GM18519 (cell line): ENCODE measurements around the gene SEMA4D.

Experiments used
- ATAC-seq: cut with Tn5 transposase; IDR thresholded peaks from one replicate; pipeline ENCODE4 v1.9.1; 2021; ENCODE audit warnings: mild to moderate bottlenecking, moderate library complexity; ENCODE audit not compliant: unreplicated experiment, low FRiP score

The SEMA4D gene

DNA sequence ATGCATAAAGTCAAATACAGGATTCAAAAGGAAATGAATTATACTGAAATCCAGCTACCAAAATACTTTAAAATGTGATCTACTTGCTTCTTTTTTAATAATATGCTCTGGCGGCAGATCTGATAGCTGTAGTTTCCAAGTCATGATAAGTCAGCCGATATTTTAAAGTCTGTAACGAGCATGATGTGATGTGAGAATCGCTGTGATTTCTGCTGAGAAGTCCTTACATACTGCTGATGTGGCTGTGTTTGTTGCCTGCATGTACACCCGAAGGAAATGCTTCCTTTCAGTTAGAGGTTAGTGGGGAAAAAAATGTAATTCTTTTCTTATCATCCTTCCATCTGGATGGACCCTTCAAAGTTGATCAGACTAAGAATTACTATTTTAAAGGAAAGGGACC is 4.8 kb upstream of the SEMA4D start:
- ATAC-seq, result no peak

DNA sequence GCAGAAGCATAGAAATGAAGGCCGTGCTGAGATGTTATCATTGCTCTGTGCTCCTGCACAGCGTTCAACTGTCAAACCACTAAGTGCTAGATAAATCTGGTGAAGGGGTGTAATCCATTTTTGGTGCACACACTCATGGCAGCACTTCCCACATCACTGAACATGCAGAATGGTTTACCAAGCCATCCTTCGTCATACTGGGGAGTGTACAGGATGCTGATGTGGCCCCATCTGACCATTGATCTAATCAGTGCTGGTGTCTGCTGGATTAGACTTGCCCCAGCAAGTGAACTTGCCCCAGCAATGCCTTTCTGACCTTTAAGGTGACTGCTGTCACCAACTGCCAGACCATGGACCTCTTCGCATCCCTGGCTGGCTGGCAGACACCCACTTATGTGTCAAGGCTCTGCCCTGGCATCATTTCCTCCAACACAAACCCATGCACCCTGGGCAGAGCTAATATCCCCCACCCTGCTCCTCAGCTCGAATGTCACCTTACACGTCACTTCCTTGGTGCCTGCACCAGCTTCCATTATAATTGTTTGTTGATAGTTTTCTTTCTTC is 4.2 kb upstream of the SEMA4D start:
- ATAC-seq, result no peak

DNA sequence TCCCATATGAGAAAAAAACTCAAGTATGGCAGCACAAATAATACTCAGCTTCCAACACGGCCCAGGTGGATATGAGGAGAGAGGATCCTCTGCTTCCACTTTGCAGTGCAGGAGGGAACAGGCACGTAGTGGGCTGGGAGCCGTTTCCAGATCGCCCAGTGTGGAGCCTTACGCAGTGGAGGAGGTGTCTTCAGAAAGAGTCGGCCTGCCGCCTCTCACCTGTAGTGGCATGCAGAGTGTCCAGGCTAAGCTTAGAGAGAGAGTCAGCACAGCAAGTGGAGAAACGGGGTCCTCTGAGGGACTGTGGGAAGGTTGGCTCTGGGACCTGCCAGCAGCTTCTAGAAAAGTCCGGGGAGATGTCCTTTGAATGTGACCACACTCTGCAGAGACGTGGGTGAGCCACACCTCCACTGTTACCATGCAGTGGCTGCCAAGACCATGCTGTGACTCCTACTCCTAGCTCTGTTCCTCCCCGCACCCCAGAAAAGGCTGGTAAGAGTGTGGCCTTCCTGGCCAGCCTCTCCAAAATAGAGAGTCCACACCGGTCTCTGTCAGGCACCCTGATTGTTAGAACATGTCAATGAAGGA is 3.5 kb upstream of the SEMA4D start:
- ATAC-seq, result no peak

DNA sequence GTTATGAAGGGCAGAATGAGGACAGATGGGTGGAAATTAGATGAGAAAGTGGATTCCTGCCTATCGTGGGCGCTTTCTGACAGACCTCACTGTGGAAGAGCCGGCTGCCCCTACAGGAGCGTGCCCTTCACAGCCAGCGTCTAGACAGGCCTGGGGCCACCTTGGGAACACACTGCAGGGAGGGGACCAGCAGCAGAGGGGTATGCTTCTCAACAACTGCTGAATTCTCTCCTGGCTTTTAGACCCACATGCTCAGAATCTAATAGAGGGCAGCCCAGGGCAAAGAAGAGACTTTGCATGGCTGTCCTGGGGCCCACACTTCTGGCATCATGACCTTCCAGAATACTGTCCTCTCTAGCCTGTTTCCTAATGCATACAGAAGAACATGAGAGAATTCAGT is 2.1 kb upstream of the SEMA4D start:
- ATAC-seq, result no peak

DNA sequence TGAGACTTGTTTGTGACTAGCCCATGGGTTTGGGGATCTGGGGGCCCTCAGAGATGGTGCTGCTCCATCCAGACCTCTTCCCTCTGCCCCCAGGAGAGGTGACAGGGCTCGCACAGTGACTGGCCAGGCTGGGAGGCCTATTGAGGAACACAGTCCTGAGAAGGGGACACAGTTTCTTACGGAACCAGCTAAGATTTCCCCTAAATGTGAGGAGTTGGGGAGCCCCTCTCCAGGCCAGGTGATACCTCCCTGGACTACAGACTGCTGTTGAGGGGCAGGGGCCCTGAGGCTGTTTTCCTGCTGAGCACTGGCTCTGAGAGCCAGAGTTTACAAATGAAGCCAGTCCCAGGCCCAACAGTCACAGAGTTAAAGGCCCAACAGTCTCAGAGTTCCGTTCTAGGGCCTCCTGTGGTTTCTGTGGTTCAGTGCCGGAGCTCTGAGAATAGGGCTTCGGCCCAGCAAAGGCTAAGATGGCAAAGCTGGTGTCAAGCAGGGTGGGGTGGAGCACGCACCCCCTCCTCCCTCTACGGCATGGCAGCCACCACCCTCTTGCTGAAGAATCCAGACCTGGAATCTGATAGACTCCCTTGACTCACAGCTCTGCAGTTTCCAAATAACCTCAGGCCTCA is 1.1 kb upstream of the SEMA4D start:
- no peak for ATAC-seq

DNA sequence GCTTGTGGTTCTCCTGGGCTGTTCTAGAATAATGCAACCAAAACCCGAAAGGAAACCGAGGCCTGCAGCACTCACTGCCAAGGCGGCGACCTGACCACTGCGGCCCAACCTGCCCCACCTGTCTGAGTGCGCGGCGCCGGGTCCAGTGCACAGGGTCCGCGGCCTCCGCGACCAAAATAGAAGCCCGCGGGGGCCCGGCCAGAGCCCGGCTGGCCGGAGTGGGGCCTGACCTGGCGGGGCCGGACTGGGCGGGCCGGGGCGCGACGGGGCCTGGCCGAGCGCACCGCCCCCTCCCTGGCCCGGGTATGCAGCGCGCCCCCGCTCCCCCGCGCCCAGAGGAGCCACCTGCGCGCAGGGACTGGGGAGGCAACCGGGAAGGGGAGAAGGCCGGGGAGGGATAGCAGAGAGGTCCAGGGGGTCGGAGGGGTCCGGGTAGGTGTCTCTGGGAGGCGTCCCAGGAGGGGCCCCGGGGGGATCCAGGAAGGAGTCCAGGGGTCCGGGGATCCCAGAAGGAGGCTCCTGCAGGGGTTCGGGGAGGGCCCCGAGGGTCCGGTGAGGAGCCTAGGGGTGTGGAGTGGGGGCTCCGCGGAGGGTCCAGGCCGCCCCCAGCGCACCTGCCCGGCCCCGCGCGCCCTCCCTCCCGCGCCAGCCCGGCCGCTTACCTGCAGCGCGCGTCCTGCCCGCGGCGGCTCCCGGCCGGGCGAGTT is 503 bp downstream of the SEMA4D start:
- ATAC-seq, result no peak

DNA sequence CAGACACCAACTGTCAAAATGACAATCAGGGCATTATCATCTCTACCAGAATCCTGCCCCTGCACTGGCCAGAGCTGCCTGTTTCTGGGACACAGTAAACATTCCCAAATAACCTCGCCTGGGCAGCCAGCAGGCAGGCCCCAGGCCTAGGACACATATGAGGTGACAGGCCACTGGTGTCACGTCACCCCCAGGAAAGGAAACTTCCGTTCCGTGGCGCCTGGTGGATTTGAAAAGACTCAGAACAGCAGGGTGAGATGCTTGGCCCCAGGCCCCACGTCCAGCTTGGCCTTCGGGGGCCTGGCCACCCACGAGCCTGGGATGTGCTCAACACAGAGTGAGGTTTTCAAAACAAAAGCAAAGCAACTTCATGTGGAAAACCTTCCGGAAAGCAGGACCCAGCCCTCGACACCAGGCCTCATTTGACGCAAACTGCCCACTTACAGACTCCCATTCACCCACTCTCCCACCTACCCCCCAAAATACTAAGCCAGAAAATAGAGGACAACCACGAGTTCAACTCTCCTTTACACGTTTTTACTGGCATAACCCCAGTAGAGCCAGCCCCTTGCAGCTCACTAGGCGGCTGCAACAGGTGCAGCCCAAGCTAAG is 1.2 kb downstream of the SEMA4D start:
- no peak for ATAC-seq

DNA sequence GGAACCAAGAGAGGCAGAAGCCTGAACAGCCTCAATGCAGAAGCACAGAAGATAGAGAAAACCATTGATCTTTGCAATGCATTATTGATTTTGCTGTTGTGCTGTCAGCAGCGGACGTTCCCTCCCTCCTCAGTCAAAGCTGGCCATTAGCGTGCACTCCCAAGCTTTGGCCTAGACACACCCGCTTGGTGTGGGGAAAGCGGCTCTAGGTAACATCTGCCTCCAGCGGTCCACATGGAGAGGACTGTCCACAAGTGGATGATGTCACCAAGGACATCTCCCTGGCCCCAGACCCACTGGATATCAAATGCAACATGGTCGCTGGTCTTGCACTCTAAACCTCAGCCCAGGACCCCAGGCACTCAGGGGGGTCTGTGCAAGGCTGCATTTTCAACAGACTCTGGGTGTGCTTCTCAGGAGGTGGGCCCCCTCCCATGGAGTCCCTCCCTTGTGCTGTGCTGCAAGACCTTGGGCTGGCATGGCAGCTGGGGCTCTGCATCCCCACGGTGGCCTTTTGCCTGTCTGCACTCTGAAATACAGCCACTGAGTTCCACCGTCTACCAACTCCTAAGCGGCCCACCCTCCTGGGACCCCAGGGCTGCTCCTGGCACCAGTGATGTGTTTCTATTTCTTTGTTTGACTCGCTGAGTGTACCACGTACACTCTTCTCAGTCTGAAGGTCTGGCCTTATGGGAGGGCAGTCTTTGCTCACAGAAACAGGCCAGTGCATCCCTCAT is 1.9 kb downstream of the SEMA4D start:
- no peak for ATAC-seq

DNA sequence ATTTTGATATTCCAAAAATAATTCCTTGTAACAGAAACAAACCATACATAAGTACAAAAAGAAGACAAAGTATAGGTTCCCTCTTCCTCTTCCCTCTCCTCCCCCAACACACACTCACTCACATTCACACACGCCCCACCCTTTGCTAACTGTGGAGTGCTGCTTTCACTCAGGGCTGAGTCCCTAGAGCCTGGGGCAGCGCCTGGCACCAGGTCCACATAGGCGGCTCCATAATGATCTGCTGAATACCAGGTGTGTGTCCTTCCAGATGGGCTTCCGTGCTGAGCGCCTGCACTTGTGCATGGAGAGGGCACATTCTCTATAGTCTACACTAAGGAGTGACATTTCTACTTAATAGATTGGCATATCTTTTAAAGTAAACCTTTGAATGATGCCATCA is 3.7 kb downstream of the SEMA4D start:
- ATAC-seq, result no peak

DNA sequence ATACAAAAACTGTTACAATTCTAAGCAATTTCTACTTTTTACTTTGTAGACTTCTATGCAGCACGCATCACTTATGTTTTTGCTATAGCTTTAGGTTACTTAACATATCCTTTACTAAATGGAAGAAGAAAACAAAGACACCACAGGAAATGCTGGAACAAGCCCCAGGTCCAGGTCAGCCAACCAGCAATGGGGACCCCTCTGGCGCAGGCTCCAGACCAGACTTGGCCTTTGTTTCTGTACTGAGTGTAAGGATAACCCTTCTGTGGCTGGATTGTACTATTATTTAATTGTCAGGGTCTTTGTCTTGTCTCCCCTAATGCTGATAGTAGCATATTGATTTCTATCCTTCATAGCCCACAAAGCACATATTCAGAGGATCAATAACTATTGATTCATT is 4.2 kb downstream of the SEMA4D start:
- ATAC-seq, result no peak

DNA sequence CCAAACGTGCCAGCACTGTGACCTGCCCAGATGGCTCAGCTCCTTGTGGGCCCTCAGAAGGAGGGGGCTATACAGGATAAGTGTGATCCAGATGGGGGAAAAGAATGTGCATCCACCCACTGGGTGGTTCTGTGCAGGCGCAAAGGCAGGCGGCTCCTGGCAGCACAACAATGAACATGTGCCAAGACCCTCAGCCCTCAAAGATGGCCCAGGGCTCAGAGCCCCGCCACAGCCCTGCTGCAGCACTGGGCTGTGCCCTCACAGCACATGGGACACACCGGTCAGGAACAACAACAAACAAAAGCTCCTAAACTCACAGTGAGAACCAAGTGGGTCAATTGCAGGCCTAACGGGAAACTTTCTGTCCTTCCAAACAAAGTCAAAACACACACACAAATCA is 4.7 kb downstream of the SEMA4D start:
- no peak for ATAC-seq

DNA sequence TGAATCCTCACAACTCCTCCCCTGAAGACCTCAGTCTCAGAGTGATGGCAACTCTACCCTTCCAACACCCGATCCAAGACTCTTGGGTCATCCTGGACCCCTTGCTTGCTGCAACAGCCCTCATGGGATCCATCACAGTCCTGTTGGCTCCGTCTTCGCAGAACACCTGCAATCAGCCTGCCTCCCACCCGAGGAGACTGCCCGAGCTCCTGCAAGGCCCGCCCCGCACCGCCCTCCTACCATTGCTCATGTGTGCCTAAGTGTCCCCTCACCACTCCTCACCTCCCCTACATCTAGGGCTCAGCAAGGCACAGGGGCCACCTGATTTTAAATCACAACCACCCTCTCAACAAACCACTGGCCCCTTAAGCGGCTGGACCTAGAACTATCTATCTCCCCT is 5.3 kb downstream of the SEMA4D start:
- no peak for ATAC-seq

DNA sequence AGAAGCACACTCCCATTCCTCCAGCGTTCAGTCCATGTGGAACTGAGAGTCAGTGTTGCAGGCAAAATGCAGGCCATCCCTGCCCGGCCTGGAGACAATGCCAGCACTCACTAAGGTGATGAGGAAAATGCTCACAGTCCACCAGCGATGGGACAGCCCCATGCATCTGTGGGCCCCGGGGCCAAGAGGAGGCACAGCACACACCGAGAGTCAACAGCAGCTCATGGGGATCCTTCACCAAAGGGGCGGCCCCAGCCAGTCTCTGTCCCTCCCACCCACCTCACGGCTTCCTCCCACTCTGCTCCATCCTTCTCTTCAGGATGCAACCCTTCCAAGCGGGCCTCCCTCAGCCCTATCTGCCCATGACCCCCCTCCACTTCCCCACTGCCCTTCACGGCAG is 6.2 kb downstream of the SEMA4D start:
- ATAC-seq, result no peak

DNA sequence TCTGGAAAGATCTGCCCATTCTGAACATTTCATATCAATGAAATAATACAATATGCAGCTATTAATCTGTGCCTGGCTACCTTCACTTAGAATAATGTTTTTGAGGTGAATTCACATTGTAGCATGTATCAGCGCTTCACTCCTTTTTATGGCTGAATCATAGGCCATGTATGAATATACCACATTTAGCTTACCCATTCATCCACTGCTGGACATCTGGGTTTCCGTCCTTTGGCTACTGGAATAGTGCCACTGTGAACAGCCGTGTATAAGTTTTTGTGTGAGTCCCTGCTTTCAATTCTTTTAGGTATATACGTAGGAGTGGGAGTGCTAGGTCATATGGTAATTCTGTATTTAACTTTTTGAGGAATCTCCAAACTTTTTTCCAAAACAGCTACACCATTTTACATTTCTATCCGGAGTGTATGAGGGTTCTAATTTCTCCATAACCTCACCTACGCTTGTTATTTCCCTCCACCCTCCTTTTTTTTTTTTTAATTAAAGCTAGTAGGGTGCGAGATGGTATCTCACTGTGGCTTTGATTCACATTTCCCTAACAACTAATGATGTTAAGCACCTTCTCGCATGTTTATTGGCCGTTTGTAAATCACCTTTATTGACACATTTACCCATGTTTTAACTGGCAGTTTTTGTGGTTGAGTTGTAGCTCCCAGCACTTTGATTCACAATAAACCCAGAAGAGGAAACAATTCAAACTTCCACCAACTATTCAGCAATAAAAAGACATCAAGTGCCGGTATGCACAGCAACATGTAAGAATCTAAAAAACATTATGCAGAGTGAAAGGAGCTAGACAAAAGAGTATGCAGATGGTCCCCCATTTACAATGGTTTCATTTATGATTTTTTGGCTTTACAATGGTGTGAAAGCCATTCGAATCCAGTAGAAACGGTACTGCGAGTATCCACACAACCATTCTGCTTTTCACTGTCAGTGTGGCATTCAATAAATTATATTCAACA is 8.1 kb downstream of the SEMA4D start:
- ATAC-seq, result no peak

DNA sequence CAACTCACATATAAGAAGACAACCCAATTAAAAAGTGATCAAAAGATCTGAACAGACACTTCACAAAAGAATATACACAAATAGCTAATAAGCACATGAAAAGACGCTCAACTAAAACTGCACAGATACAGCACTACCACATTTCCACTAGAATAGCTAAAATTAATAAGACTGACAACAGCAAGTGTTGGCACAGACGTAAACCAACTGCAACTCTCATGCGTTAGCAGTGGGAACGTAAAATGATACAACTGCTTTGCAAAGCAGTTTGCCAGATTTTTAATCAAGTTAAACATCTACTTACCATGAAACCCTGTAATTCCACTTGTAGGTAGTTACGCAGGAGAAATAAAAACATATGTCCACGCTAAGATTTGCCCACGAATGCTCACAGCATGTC is 9.0 kb downstream of the SEMA4D start:
- ATAC-seq, result no peak

DNA sequence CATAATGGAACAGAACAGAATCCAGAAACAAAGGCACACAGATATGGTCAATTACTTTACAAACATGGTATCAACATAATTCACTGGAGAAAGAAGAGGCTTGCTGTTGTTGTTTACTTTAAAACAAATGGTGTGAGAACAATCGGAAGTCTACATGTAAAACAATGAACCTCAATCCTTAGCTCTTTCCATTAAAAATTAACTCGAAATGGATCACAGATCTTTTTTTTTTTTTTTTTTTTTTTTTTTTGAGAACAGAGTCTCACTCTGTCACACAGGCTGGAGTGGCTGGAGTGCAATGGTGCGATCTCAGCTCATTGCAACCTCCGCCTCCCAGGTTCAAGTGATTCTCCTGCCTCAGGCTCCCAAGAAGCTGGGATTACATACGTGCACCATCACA is 9.8 kb downstream of the SEMA4D start:
- ATAC-seq, result no peak

DNA sequence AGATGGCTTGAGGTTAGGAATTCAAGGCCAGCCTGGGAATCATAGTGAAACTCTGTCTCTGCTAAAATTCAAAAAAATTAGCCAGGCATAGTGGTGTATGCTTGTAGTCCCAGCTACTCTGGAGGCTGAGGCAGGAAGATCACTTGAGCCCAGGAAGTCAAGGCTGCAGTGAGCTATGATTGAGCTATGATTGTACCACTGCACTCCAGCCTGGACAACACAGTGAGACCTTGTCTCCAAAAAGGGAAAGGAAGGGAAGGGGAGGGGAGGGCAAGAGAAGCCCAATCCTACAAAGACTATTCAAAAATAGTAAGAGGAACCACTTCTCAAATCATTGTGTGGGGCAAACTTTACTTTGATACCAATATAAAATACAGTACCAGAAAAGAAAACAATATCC is 11.2 kb downstream of the SEMA4D start:
- ATAC-seq, result no peak

DNA sequence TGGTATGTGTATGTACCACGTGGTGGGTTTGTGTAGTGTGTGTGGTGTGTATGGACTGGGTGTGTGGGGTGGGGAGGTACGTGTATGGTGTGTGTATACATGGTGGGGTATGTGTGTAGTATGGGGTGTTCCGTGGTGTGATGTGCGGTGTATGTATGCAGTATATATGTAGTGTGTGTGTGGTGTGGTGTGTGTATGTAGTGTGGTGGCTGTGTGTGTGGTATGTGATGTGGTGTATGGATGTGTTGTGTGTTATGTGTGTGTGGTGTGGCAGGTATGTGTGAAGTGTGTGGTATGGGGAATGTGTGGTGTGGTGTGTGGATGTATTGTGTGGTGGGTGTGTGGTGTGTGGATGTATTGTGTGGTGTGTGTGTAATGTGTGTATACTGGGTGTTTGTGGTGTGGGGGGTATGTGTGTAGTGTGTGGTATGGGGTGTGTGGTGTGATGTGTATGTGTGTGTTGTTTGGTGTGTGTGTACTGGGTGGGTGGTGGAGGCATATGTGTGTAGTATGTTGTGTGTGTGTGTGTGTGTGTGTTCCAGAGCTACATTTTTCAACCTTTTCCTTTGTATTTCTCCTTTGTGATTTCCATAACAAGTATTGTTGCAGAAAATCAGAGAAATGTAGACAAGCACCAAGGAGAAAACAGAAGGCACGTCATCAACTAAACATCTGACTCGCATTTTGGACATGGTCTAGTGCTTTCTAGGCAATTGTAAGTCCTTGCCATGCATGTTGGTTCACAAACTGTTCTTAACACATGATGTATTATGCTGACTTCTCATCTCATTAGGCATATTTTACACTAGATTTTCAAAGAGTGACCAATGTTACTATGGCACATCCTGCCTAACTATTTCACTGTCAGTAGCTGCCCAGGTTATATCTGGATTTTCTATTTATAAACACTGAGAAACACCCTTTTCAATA is 13.2 kb downstream of the SEMA4D start:
- no peak for ATAC-seq
